ENCODE data around the gene SIL1. TPM values are rescaled to one million over a fixed set of nuclear protein-coding genes. Genes with fewer than 3 reads are reported as not detected.
"Not testable (repeated sequence)": the region's sequence is repeated elsewhere in the genome, so short reads cannot be mapped to it uniquely, and the experiment has no call there.

SIL1 gene
- polyA plus RNA-seq, 1 donor (not counting 4 experiments of a cell fraction or from before 2014, with no cell fraction given), result 45.4 TPM

GRCh38 chr5:139167533-139167932 is 30.6 kb downstream of the SIL1 start:
- Histone ChIP-seq H3K4me3 (ENCODE audit: control insufficient read depth in 2 of 3, extremely low read depth in 1 of 3, insufficient read depth in 2 of 3, low read depth in 1 of 3, low read length in 3 of 3) (no peak overlapping the region), H3K4me1 (ENCODE audit: control insufficient read depth, extremely low read depth, insufficient read depth, low read length) (peaks cover 17% of the 10 kb centered on the region), H3K36me3 (ENCODE audit: control insufficient read depth in 2 of 2, extremely low read depth in 1 of 2, insufficient read depth in 2 of 2, low read length in 2 of 2) (no peaks in the 10 kb centered on the region), H2AFZ (ENCODE audit: control insufficient read depth, low read length) (no peak overlapping the region), H3K27me3 (ENCODE audit: control insufficient read depth, extremely low read depth, insufficient read depth, low read length) (no peaks in the 10 kb centered on the region), H3K27ac (ENCODE audit: control insufficient read depth, insufficient read depth, low read length) (no peak overlapping the region), H4K20me1 (ENCODE audit: control insufficient read depth, extremely low read depth, insufficient read depth, low read length) (no peaks in the 10 kb centered on the region), H3K79me2 (ENCODE audit: control insufficient read depth, insufficient read depth, low read length) (no peaks in the 10 kb centered on the region), H3K9me1 (ENCODE audit: control insufficient read depth, extremely low read depth, insufficient read depth, low read length) (peaks cover 2% of the 10 kb centered on the region), H3K9me3 (ENCODE audit: control insufficient read depth, low read depth, low read length) (no peaks in the 10 kb centered on the region), H3K4me2 (ENCODE audit: control insufficient read depth, extremely low read depth, insufficient read depth, low read depth, low read length) (no peak overlapping the region), H3K9ac (ENCODE audit: control insufficient read depth, extremely low read depth, insufficient read depth, low read length) (no peak overlapping the region)
- DNase-seq (ENCODE audit: low read depth, low spot score) (no peak), FAIRE-seq (no peak)
- no peak for TF ChIP-seq EZH2 (IDR thresholded peaks at IDR 0.05; ENCODE audit: low read length)
- TF ChIP-seq CTCF (optimal IDR thresholded peaks at IDR 0.05 in 1 of 3, IDR thresholded peaks at IDR 0.05 in 1 of 3, conservative IDR thresholded peaks at IDR 0.05 in 1 of 3; ENCODE audit: extremely low read depth in 1 of 3, insufficient read depth in 2 of 3, low read length in 3 of 3), result no peak
- dilution Hi-C loops (cut with MboI; ENCODE audit: extremely low pct_ligation_motif_present, low sequenced_read_pairs), result no loop called here

GRCh38 chr5:139167063-139167462 is 31.1 kb downstream of the SIL1 start:
- FAIRE-seq (no peak), DNase-seq (ENCODE audit: low read depth, low spot score) (no peak)
- no peak for TF ChIP-seq EZH2 (IDR thresholded peaks at IDR 0.05; ENCODE audit: low read length)
- TF ChIP-seq CTCF (optimal IDR thresholded peaks at IDR 0.05 in 1 of 3, IDR thresholded peaks at IDR 0.05 in 1 of 3, conservative IDR thresholded peaks at IDR 0.05 in 1 of 3; ENCODE audit: extremely low read depth in 1 of 3, insufficient read depth in 2 of 3, low read length in 3 of 3), result no peak
- Histone ChIP-seq H4K20me1 (ENCODE audit: control insufficient read depth, extremely low read depth, insufficient read depth, low read length) (no peaks in the 10 kb centered on the region), H3K79me2 (ENCODE audit: control insufficient read depth, insufficient read depth, low read length) (no peaks in the 10 kb centered on the region), H3K27ac (ENCODE audit: control insufficient read depth, insufficient read depth, low read length) (no peak overlapping the region), H3K4me1 (ENCODE audit: control insufficient read depth, extremely low read depth, insufficient read depth, low read length) (peaks cover 17% of the 10 kb centered on the region), H3K36me3 (ENCODE audit: control insufficient read depth in 2 of 2, extremely low read depth in 1 of 2, insufficient read depth in 2 of 2, low read length in 2 of 2) (no peaks in the 10 kb centered on the region), H3K9me3 (ENCODE audit: control insufficient read depth, low read depth, low read length) (no peaks in the 10 kb centered on the region), H3K9me1 (ENCODE audit: control insufficient read depth, extremely low read depth, insufficient read depth, low read length) (peaks cover 2% of the 10 kb centered on the region), H3K4me3 (ENCODE audit: control insufficient read depth in 2 of 3, extremely low read depth in 1 of 3, insufficient read depth in 2 of 3, low read depth in 1 of 3, low read length in 3 of 3) (no peak overlapping the region), H2AFZ (ENCODE audit: control insufficient read depth, low read length) (no peak overlapping the region), H3K4me2 (ENCODE audit: control insufficient read depth, extremely low read depth, insufficient read depth, low read depth, low read length) (no peak overlapping the region), H3K27me3 (ENCODE audit: control insufficient read depth, extremely low read depth, insufficient read depth, low read length) (no peaks in the 10 kb centered on the region), H3K9ac (ENCODE audit: control insufficient read depth, extremely low read depth, insufficient read depth, low read length) (no peak overlapping the region)
- dilution Hi-C loops (cut with MboI; ENCODE audit: extremely low pct_ligation_motif_present, low sequenced_read_pairs), result no loop called here

GRCh38 chr5:139164897-139165296 is 33.3 kb downstream of the SIL1 start:
- H3K4me2 ChIP-seq (ENCODE audit: control insufficient read depth, extremely low read depth, insufficient read depth, low read depth, low read length); H3K4me3 ChIP-seq (ENCODE audit: control insufficient read depth in 2 of 3, extremely low read depth in 1 of 3, insufficient read depth in 2 of 3, low read depth in 1 of 3, low read length in 3 of 3); DNase-seq (ENCODE audit: low read depth, low spot score); H3K9me3 ChIP-seq (ENCODE audit: control insufficient read depth, low read depth, low read length); FAIRE-seq; H2AFZ ChIP-seq (ENCODE audit: control insufficient read depth, low read length); H4K20me1 ChIP-seq (ENCODE audit: control insufficient read depth, extremely low read depth, insufficient read depth, low read length); H3K9ac ChIP-seq (ENCODE audit: control insufficient read depth, extremely low read depth, insufficient read depth, low read length); H3K27ac ChIP-seq (ENCODE audit: control insufficient read depth, insufficient read depth, low read length); H3K27me3 ChIP-seq (ENCODE audit: control insufficient read depth, extremely low read depth, insufficient read depth, low read length); dilution Hi-C loops (cut with MboI; ENCODE audit: extremely low pct_ligation_motif_present, low sequenced_read_pairs); H3K36me3 ChIP-seq (ENCODE audit: control insufficient read depth in 2 of 2, extremely low read depth in 1 of 2, insufficient read depth in 2 of 2, low read length in 2 of 2); H3K9me1 ChIP-seq (ENCODE audit: control insufficient read depth, extremely low read depth, insufficient read depth, low read length); H3K79me2 ChIP-seq (ENCODE audit: control insufficient read depth, insufficient read depth, low read length): not testable (repeated sequence)
- H3K4me1 ChIP-seq (ENCODE audit: control insufficient read depth, extremely low read depth, insufficient read depth, low read length), result peaks cover 17% of the 10 kb centered on the region
